Esophagus squamous epithelium (tissue), 4 donors: Measurements from ENCODE around the gene RGS10.

Experiments
- CTCF ChIP-seq, 6 experiments: fragments of 450-650 bp in 4 of 6; fragments of 200-600 bp in 2 of 6; sonication (generic) in 2 of 6; IDR thresholded peaks; one replicate each; pipeline ENCODE4 v1.5.1; 2016 to 2019; ENCODE audit warnings: antibody characterized with exemption in 6 of 6, mild to moderate bottlenecking in 4 of 6, moderate library complexity in 4 of 6
- POLR2A ChIP-seq, 4 donors: fragments of 450-650 bp; IDR thresholded peaks; one replicate each; pipeline ENCODE4 v1.6.1; 2017; ENCODE audit warnings: antibody characterized with exemption in 4 of 4, mild to moderate bottlenecking in 4 of 4, moderate library complexity in 3 of 4

GRCh38 chr10:119453313-119453712 lies 89.2 kb downstream of the RGS10 start:
- TF ChIP-seq CTCF (IDR thresholded peaks at IDR 0.05), result no peak
- no peak for TF ChIP-seq POLR2A (IDR thresholded peaks at IDR 0.05)
